HFFc6 (cell line): Measurements from ENCODE around the gene AAGAB. TPM values are rescaled to one million over a fixed set of nuclear protein-coding genes. Genes with fewer than 3 reads are reported as not detected.
A peak's percentile ranks its signal among the peaks of the same experiment; 100 is the strongest.

ENCODE experiments used
- DNase-seq: peaks from one replicate; pipeline ENCODE4 v3.0.0-alpha.2; 2018
- H3K27ac Mint-ChIP-seq: 2 replicates; pipeline ENCODE4 v1.8.0; 2020; ENCODE audit warnings: mild to moderate bottlenecking, mixed read lengths
- H3K27me3 Mint-ChIP-seq: 2 replicates; pipeline ENCODE4 v1.8.0; 2021; ENCODE audit warnings: mild to moderate bottlenecking, moderate library complexity, mixed read lengths; ENCODE audit not compliant: insufficient read depth
- H3K36me3 Mint-ChIP-seq: 2 replicates; pipeline ENCODE4 v1.8.0; 2021; ENCODE audit warnings: low read depth, mixed read lengths
- H3K4me1 Mint-ChIP-seq: 2 replicates; pipeline ENCODE4 v1.8.0; 2020; ENCODE audit warnings: low read depth, mixed read lengths
- H3K4me3 Mint-ChIP-seq: 2 replicates; pipeline ENCODE4 v1.8.0; 2020; ENCODE audit warnings: mild to moderate bottlenecking, moderate library complexity, mixed read lengths
- H3K9me3 Mint-ChIP-seq: 2 replicates; pipeline ENCODE4 v1.8.0; 2020; ENCODE audit warnings: mild to moderate bottlenecking, mixed read lengths
- CTCF ChIP-seq: fragments of 200-600 bp; sonication (generic); IDR thresholded peaks from 2 replicates; pipeline ENCODE4 v1.5.0; 2021; ENCODE audit warnings: antibody characterized with exemption, mild to moderate bottlenecking
- total RNA-seq, 6 experiments: library from RNA; stranded (reverse); fragmentation: NEBNext Ultra II Directional; extraction: Animal tissue kit (Norgen Biotek cat#: 25700); gene quantifications; 2 replicates in 1 of 6; 3 replicates in 5 of 6; pipeline ENCODE4 v1.2.3, GENCODE V29; 2021

Gene AAGAB
- total RNA-seq, 6 experiments from 2014 or later = 41.0 to 45.7 (median 42.0) TPM

GRCh38 chr15:67190326-67190725 lies 64.1 kb downstream of the AAGAB start:
- no peak for TF ChIP-seq CTCF
- Mint-ChIP-seq H3K4me3 (no peak overlapping the region), H3K27ac (no peak overlapping the region; the same call in 1 of the 2 replicates), H3K36me3 (peaks cover 84% of the 10 kb centered on the region), H3K9me3 (no peaks in the 10 kb centered on the region; the same call in 1 of the 2 replicates), H3K4me1 (peaks cover 57% of the 10 kb centered on the region), H3K27me3 (peaks cover 32% of the 10 kb centered on the region)
- DNase-seq = no peak

- Mint-ChIP-seq H3K4me1 (peaks cover 59% of the 10 kb centered on the region), H3K27ac (peak overlapping the region; percentile 94), H3K4me3 (no peak overlapping the region), H3K27me3 (peaks cover 32% of the 10 kb centered on the region), H3K36me3 (peaks cover 81% of the 10 kb centered on the region), H3K9me3 (no peaks in the 10 kb centered on the region; the same call in 1 of the 2 replicates)
- TF ChIP-seq CTCF = no peak
- DNase-seq = no peak
Observed at GRCh38 chr15:67189326-67190051, 65.0 kb downstream of the AAGAB start.

GRCh38 chr15:67188551-67189218 lies 65.8 kb downstream of the AAGAB start:
- Mint-ChIP-seq H3K4me3 (peak overlapping the region; percentile 51), H3K4me1 (peaks cover 59% of the 10 kb centered on the region), H3K27ac (peak overlapping the region; percentile 94), H3K27me3 (peaks cover 38% of the 10 kb centered on the region), H3K9me3 (no peaks in the 10 kb centered on the region; the same call in 1 of the 2 replicates), H3K36me3 (peaks cover 81% of the 10 kb centered on the region)
- no peak for TF ChIP-seq CTCF
- peak; percentile 82 for DNase-seq

- no peak for DNase-seq
- peak overlapping the region; percentile 94 for H3K27ac Mint-ChIP-seq
Observed at GRCh38 chr15:67187351-67187854, 67.1 kb downstream of the AAGAB start.

GRCh38 chr15:67186688-67187087 lies 67.8 kb downstream of the AAGAB start:
- Mint-ChIP-seq H3K9me3 (no peaks in the 10 kb centered on the region; the same call in 1 of the 2 replicates), H3K36me3 (peaks cover 80% of the 10 kb centered on the region), H3K4me3 (no peak overlapping the region), H3K4me1 (peaks cover 76% of the 10 kb centered on the region), H3K27me3 (peaks cover 44% of the 10 kb centered on the region), H3K27ac (peak overlapping the region; percentile 54; the same call in 1 of the 2 replicates)
- no peak for DNase-seq
- no peak for TF ChIP-seq CTCF

More at GRCh38 chr15:67187351-67187854, 67.1 kb downstream of the AAGAB start:
- no peak for TF ChIP-seq CTCF
- peaks cover 44% of the 10 kb centered on the region for H3K27me3 Mint-ChIP-seq
- H3K4me3 Mint-ChIP-seq = peak overlapping the region; percentile 36; the same call in 1 of the 2 replicates
- H3K4me1 Mint-ChIP-seq = peaks cover 69% of the 10 kb centered on the region
- H3K9me3 Mint-ChIP-seq = no peaks in the 10 kb centered on the region; the same call in 1 of the 2 replicates
- H3K36me3 Mint-ChIP-seq = peaks cover 80% of the 10 kb centered on the region
